Upper lobe of left lung (tissue), 6 donors: ENCODE results near the gene HEATR1. TPM values are rescaled to one million over a fixed set of nuclear protein-coding genes. Genes with fewer than 3 reads are reported as not detected.

ENCODE experiments used
- ATAC-seq, 2 donors: fragments of 200-7000 bp; cut with Tn5 transposase; one replicate each; pipeline ENCODE4 v1.9.1; 2022; ENCODE audit warnings: mild to moderate bottlenecking in 2 of 2, moderate library complexity in 2 of 2; ENCODE audit not compliant: low FRiP score in 2 of 2
- DNase-seq, 2 donors: peaks; one replicate each; pipeline ENCODE4 v3.0.0-alpha.2; 2019 to 2020
- H3K27ac ChIP-seq, 4 donors: fragments of 200-600 bp; sonication (generic); one replicate each; pipeline ENCODE4 v1.5.1; 2016 to 2019
- H3K27me3 ChIP-seq, 4 donors: fragments of 200-600 bp; sonication (generic); one replicate each; pipeline ENCODE4 v1.5.1; 2017 to 2019
- H3K36me3 ChIP-seq, 4 donors: fragments of 200-600 bp; sonication (generic); one replicate each; pipeline ENCODE4 v1.5.1; 2016 to 2019
- H3K4me1 ChIP-seq, 4 donors: fragments of 200-600 bp; sonication (generic); one replicate each; pipeline ENCODE4 v1.5.1; 2018 to 2019
- H3K4me3 ChIP-seq, 4 donors: fragments of 200-600 bp; sonication (generic); one replicate each; pipeline ENCODE4 v1.5.1; 2017 to 2019; ENCODE audit warnings: mild to moderate bottlenecking in 2 of 4, moderate library complexity in 1 of 4
- H3K9me3 ChIP-seq, 4 donors: fragments of 200-600 bp; sonication (generic); one replicate each; pipeline ENCODE4 v1.5.1; 2018 to 2019
- CTCF ChIP-seq, 6 experiments: fragments of 450-650 bp in 4 of 6; fragments of 200-600 bp in 2 of 6; sonication (generic) in 2 of 6; IDR thresholded peaks; one replicate each; pipeline ENCODE4 v1.5.1; 2016 to 2019; ENCODE audit warnings: antibody characterized with exemption in 6 of 6
- EP300 ChIP-seq, 4 donors: sonication (generic); formaldehyde crosslinking; IDR thresholded peaks; one replicate each; pipeline ENCODE4 v1.5.1; 2017; ENCODE audit warnings: antibody characterized with exemption in 4 of 4, control low read depth in 2 of 4
- POLR2A ChIP-seq, 4 donors: fragments of 450-650 bp; IDR thresholded peaks; one replicate each; pipeline ENCODE4 v1.5.1; 2016 to 2017; ENCODE audit warnings: antibody characterized with exemption in 4 of 4, mild to moderate bottlenecking in 2 of 4
- POLR2AphosphoS5 ChIP-seq, 2 donors: sonication (generic); formaldehyde crosslinking; IDR thresholded peaks; one replicate each; pipeline ENCODE4 v1.5.1; 2017; ENCODE audit warnings: antibody characterized with exemption in 2 of 2
- WGBS, 2 donors: methylation state at CpG; one replicate each; pipeline ENCODE4 v1.1.5; 2017 to 2018; 5-methylcytosine and 5-hydroxymethylcytosine counted together
- total RNA-seq, 6 donors: library from RNA; depleted of rRNA in 4 of 6; stranded (reverse); fragments of >200 nt in 4 of 6; gene quantifications; one replicate each; pipeline versions ENCODE4 v1.1.0 to v1.2.1, GENCODE V29; 2016 to 2021
- donor health status: DM: no; HTN: no; CAD: no; lungs with moderate emphysema.
- donor health status: DM: no; HTN: yes; CAD: no; lungs with severe emphysema.

HEATR1 gene
- total RNA-seq, 6 donors from 2014 or later = 9.0 to 27.5 (median 18.5) TPM

GRCh38 chr1:236552096-236552495 is 52.2 kb downstream of the HEATR1 start:
- WGBS, 2 donors = 88 to 91% methylated on average over 6 of the region's 6 CpGs
- H3K36me3 ChIP-seq = peaks cover 40 to 100% (median 96%) of the 10 kb centered on the region in 4 donors

GRCh38 chr1:236550961-236551851 is 53.1 kb downstream of the HEATR1 start:
- no peak for ATAC-seq
- Histone ChIP-seq H3K4me1 (no peaks in the 10 kb centered on the region), H3K27ac (no peak overlapping the region), H3K36me3 (peaks cover 38 to 100% (median 92%) of the 10 kb centered on the region in 4 donors), H3K9me3 (no peaks in the 10 kb centered on the region), H3K27me3 (no peaks in the 10 kb centered on the region), H3K4me3 (no peak overlapping the region)
- DNase-seq = peak in 1 of 2 donors; percentile 24
- 86% methylated on average over 13 of the region's 13 CpGs for WGBS, 2 donors
- no peak for TF ChIP-seq POLR2AphosphoS5 (IDR thresholded peaks at IDR 0.05)
- no peak for TF ChIP-seq CTCF (IDR thresholded peaks at IDR 0.05)
- TF ChIP-seq POLR2A (IDR thresholded peaks at IDR 0.05) = no peak
- no peak for TF ChIP-seq EP300 (IDR thresholded peaks at IDR 0.05)

More at GRCh38 chr1:236552096-236552495, 52.2 kb downstream of the HEATR1 start:
- Histone ChIP-seq H3K27ac (no peak overlapping the region), H3K27me3 (no peaks in the 10 kb centered on the region), H3K4me1 (no peaks in the 10 kb centered on the region), H3K9me3 (no peaks in the 10 kb centered on the region), H3K4me3 (no peak overlapping the region)
- DNase-seq (peak in 1 of 2 donors; percentile 23), ATAC-seq (no peak)
- TF ChIP-seq POLR2A (IDR thresholded peaks at IDR 0.05) (no peak), POLR2AphosphoS5 (IDR thresholded peaks at IDR 0.05) (no peak)

GRCh38 chr1:236548452-236548851 is 55.9 kb downstream of the HEATR1 start:
- Histone ChIP-seq H3K36me3 (peaks cover 28 to 100% (median 93%) of the 10 kb centered on the region in 4 donors), H3K27ac (no peak overlapping the region), H3K4me1 (no peaks in the 10 kb centered on the region), H3K27me3 (no peaks in the 10 kb centered on the region), H3K9me3 (no peaks in the 10 kb centered on the region), H3K4me3 (no peak overlapping the region)
- no peak for DNase-seq
- 88 to 90% methylated on average over 6 of the region's 6 CpGs for WGBS, 2 donors
- TF ChIP-seq POLR2A (IDR thresholded peaks at IDR 0.05) (no peak), POLR2AphosphoS5 (IDR thresholded peaks at IDR 0.05) (no peak), EP300 (IDR thresholded peaks at IDR 0.05) (no peak), CTCF (IDR thresholded peaks at IDR 0.05) (no peak)
- no peak for ATAC-seq

- TF ChIP-seq POLR2AphosphoS5 (IDR thresholded peaks at IDR 0.05) (no peak), CTCF (IDR thresholded peaks at IDR 0.05) (no peak), EP300 (IDR thresholded peaks at IDR 0.05) (no peak), POLR2A (IDR thresholded peaks at IDR 0.05) (no peak)
- Histone ChIP-seq H3K9me3 (no peaks in the 10 kb centered on the region), H3K36me3 (peaks cover 33 to 100% (median 92%) of the 10 kb centered on the region in 4 donors), H3K27me3 (no peaks in the 10 kb centered on the region), H3K4me3 (no peak overlapping the region), H3K27ac (no peak overlapping the region), H3K4me1 (no peaks in the 10 kb centered on the region)
- DNase-seq = no peak
- 67 to 74% methylated on average over 3 of the region's 3 CpGs for WGBS, 2 donors
- ATAC-seq = no peak
These were observed 58.6 kb downstream of the HEATR1 start for GRCh38 chr1:236545621-236546169.

- no peak for TF ChIP-seq POLR2AphosphoS5 (IDR thresholded peaks at IDR 0.05)
- peak in 1 of 6 experiments; percentile 10 for TF ChIP-seq CTCF (IDR thresholded peaks at IDR 0.05)
- WGBS, 2 donors = 87 to 89% methylated on average over 16 of the region's 16 CpGs
These were observed 61.1 kb downstream of the HEATR1 start for GRCh38 chr1:236543065-236543669.

More at GRCh38 chr1:236543065-236543669, 61.1 kb downstream of the HEATR1 start:
- H3K27ac ChIP-seq = no peak overlapping the region
- H3K4me1 ChIP-seq = no peaks in the 10 kb centered on the region
- H3K27me3 ChIP-seq = no peaks in the 10 kb centered on the region
- H3K36me3 ChIP-seq = peaks cover 33 to 100% (median 91%) of the 10 kb centered on the region in 4 donors
- H3K9me3 ChIP-seq = no peaks in the 10 kb centered on the region
- H3K4me3 ChIP-seq = no peak overlapping the region
- no peak for DNase-seq
- ATAC-seq = peak in 1 of 2 donors; percentile 16
